ENCODE results near the gene MCM3AP.
"Not testable (repeated sequence)": the region's sequence is repeated elsewhere in the genome, so short reads cannot be mapped to it uniquely, and the experiment has no call there.

The MCM3AP gene

GRCh38 chr21:46208761-46209721 is 76.4 kb downstream of the MCM3AP start:
- no peak overlapping the region for H3K4me3 ChIP-seq (ENCODE audit: low read length)
- TF ChIP-seq ZNF274 (IDR thresholded peaks at IDR 0.05; ENCODE audit: low read depth, low read length): no peak

- no peak overlapping the region for H3K4me3 ChIP-seq (ENCODE audit: low read length)
- TF ChIP-seq ZNF274 (IDR thresholded peaks at IDR 0.05; ENCODE audit: low read depth, low read length): no peak
These were observed 77.4 kb downstream of the MCM3AP start for GRCh38 chr21:46207920-46208591.

- no peak for TF ChIP-seq ZNF274 (IDR thresholded peaks at IDR 0.05; ENCODE audit: low read depth, low read length)
- H3K4me3 ChIP-seq (ENCODE audit: low read length): no peak overlapping the region
These were observed 78.1 kb downstream of the MCM3AP start for GRCh38 chr21:46207006-46207919.

GRCh38 chr21:46206163-46207005 is 79.0 kb downstream of the MCM3AP start:
- no peak overlapping the region for H3K4me3 ChIP-seq (ENCODE audit: low read length)
- TF ChIP-seq ZNF274 (IDR thresholded peaks at IDR 0.05; ENCODE audit: low read depth, low read length): no peak

- no peak overlapping the region for H3K4me3 ChIP-seq (ENCODE audit: low read length)
- no peak for TF ChIP-seq ZNF274 (IDR thresholded peaks at IDR 0.05; ENCODE audit: low read depth, low read length)
These were observed 79.6 kb downstream of the MCM3AP start for GRCh38 chr21:46205766-46206162.

GRCh38 chr21:46205166-46205565 is 80.2 kb downstream of the MCM3AP start:
- no peak for TF ChIP-seq ZNF274 (IDR thresholded peaks at IDR 0.05; ENCODE audit: low read depth, low read length)

GRCh38 chr21:46203203-46203600 is 82.2 kb downstream of the MCM3AP start:
- H3K4me3 ChIP-seq (ENCODE audit: low read length): no peak overlapping the region
- TF ChIP-seq ZNF274 (IDR thresholded peaks at IDR 0.05; ENCODE audit: low read depth, low read length): no peak

More at GRCh38 chr21:46205166-46205565, 80.2 kb downstream of the MCM3AP start:
- H3K4me3 ChIP-seq (ENCODE audit: low read length): no peak overlapping the region

- no peak for TF ChIP-seq ZNF274 (IDR thresholded peaks at IDR 0.05; ENCODE audit: low read depth, low read length)
- no peak overlapping the region for H3K4me3 ChIP-seq (ENCODE audit: low read length)
These were observed 82.7 kb downstream of the MCM3AP start for GRCh38 chr21:46202592-46203202.

GRCh38 chr21:46200877-46201803 is 84.3 kb downstream of the MCM3AP start:
- H3K4me3 ChIP-seq (ENCODE audit: low read length): not testable (repeated sequence)

- no peak for TF ChIP-seq ZNF274 (IDR thresholded peaks at IDR 0.05; ENCODE audit: low read depth, low read length)
- no peak overlapping the region for H3K4me3 ChIP-seq (ENCODE audit: low read length)
These were observed 85.7 kb downstream of the MCM3AP start for GRCh38 chr21:46199436-46200373.

- TF ChIP-seq ZNF274 (IDR thresholded peaks at IDR 0.05; ENCODE audit: low read depth, low read length): no peak
- H3K4me3 ChIP-seq (ENCODE audit: low read length): no peak overlapping the region
These were observed 88.7 kb downstream of the MCM3AP start for GRCh38 chr21:46196733-46197132.
